GM18909 (cell line): ENCODE measurements around the gene ST7L.
"Not testable (repeated sequence)": the region's sequence is repeated elsewhere in the genome, so short reads cannot be mapped to it uniquely, and the experiment has no call there.

Source experiments
- ATAC-seq: cut with Tn5 transposase; IDR thresholded peaks from one replicate; pipeline ENCODE4 v1.9.1; 2021; ENCODE audit warnings: mild to moderate bottlenecking; ENCODE audit not compliant: unreplicated experiment, poor library complexity

Gene ST7L

GRCh38 chr1:112618721-112619517 lies at the start of gene ST7L:
TSS of gene ST7L (minus strand) at chr1:112619141. CDS start at chr1:112619113, 28 bp downstream.
- ATAC-seq = peak; percentile 30

- no peak for ATAC-seq
Measured at GRCh38 chr1:112666946-112667345, 48.0 kb upstream of the ST7L start.

GRCh38 chr1:112665857-112666256 lies 46.9 kb upstream of the ST7L start:
- ATAC-seq = no peak

GRCh38 chr1:112651205-112651604 lies 32.3 kb upstream of the ST7L start:
- no peak for ATAC-seq

GRCh38 chr1:112646225-112646624 lies 27.3 kb upstream of the ST7L start:
- no peak for ATAC-seq

GRCh38 chr1:112643080-112643479 lies 24.1 kb upstream of the ST7L start:
- ATAC-seq = no peak

- ATAC-seq = not testable (repeated sequence)
Measured at GRCh38 chr1:112640437-112640836, 21.5 kb upstream of the ST7L start.

- no peak for ATAC-seq
Measured at GRCh38 chr1:112638110-112638428, 19.1 kb upstream of the ST7L start.

- no peak for ATAC-seq
Measured at GRCh38 chr1:112637254-112638109, 18.5 kb upstream of the ST7L start.

GRCh38 chr1:112636597-112637253 lies 17.8 kb upstream of the ST7L start:
- peak; percentile 50 for ATAC-seq

- no peak for ATAC-seq
Measured at GRCh38 chr1:112636056-112636455, 17.1 kb upstream of the ST7L start.

- ATAC-seq = no peak
Measured at GRCh38 chr1:112634367-112634766, 15.4 kb upstream of the ST7L start.

- ATAC-seq = no peak
Measured at GRCh38 chr1:112633628-112634027, 14.7 kb upstream of the ST7L start.

GRCh38 chr1:112629256-112629655 lies 10.3 kb upstream of the ST7L start:
- no peak for ATAC-seq

GRCh38 chr1:112628516-112628915 lies 9.6 kb upstream of the ST7L start:
- no peak for ATAC-seq

- ATAC-seq = no peak
Measured at GRCh38 chr1:112626887-112627286, 7.9 kb upstream of the ST7L start.

- ATAC-seq = no peak
Measured at GRCh38 chr1:112626193-112626592, 7.3 kb upstream of the ST7L start.

GRCh38 chr1:112625696-112626095 lies 6.8 kb upstream of the ST7L start:
- ATAC-seq = no peak

GRCh38 chr1:112624493-112624892 lies 5.6 kb upstream of the ST7L start:
- not testable (repeated sequence) for ATAC-seq

GRCh38 chr1:112620377-112620695 lies 1.4 kb upstream of the ST7L start:
- ATAC-seq = no peak
